ENCODE measurements around the gene TTC39B. TPM values are rescaled to one million over a fixed set of nuclear protein-coding genes. Genes with fewer than 3 reads are reported as not detected.

Gene TTC39B
- total RNA-seq, 1 donor from 2014 or later = 7.0 TPM

- no peaks in the 10 kb centered on the region for H3K9me3 ChIP-seq (ENCODE audit: insufficient read depth, low read depth, low read length)
- TF ChIP-seq CTCF (IDR thresholded peaks at IDR 0.05; ENCODE audit: insufficient read depth, low read depth, low read length) (peak; percentile 95), EZH2 (IDR thresholded peaks at IDR 0.05; ENCODE audit: insufficient read depth, low read length) (no peak)
- H3K27ac ChIP-seq (ENCODE audit: low read depth, low read length) = peak overlapping the region; percentile 23
- no peak overlapping the region for H3K27ac Mint-ChIP-seq (ENCODE audit: unreplicated experiment)
- no peak overlapping the region for H3K4me2 ChIP-seq (ENCODE audit: low read length)
- H3K4me1 ChIP-seq (ENCODE audit: insufficient read depth, low read length) = no peaks in the 10 kb centered on the region
- H3K4me1 Mint-ChIP-seq (ENCODE audit: low read depth, unreplicated experiment) = peaks cover 13% of the 10 kb centered on the region
- H3K4me3 Mint-ChIP-seq (ENCODE audit: unreplicated experiment) = no peak overlapping the region
- H4K20me1 ChIP-seq (ENCODE audit: insufficient read depth, low read length) = no peaks in the 10 kb centered on the region
- H3K27me3 ChIP-seq (ENCODE audit: insufficient read depth, low read length) = no peaks in the 10 kb centered on the region
- peaks cover 3% of the 10 kb centered on the region for H3K9me3 Mint-ChIP-seq (ENCODE audit: unreplicated experiment)
- peak overlapping the region; percentile 1 for H3K9ac ChIP-seq (ENCODE audit: low read length)
- H3K79me2 ChIP-seq (ENCODE audit: insufficient read depth, low read length) = no peaks in the 10 kb centered on the region
- no peaks in the 10 kb centered on the region for H3K36me3 ChIP-seq (ENCODE audit: insufficient read depth, low read length)
- DNase-seq (ENCODE audit: low read depth) = peak; percentile 49
- no peaks in the 10 kb centered on the region for H3K27me3 Mint-ChIP-seq (ENCODE audit: low read depth, unreplicated experiment)
- no peak overlapping the region for H2AFZ ChIP-seq (ENCODE audit: low read depth, low read length)
- H3K36me3 Mint-ChIP-seq (ENCODE audit: low read depth, unreplicated experiment) = peaks cover 2% of the 10 kb centered on the region
- H3K4me3 ChIP-seq (ENCODE audit: insufficient read depth, low read depth, low read length) = no peak overlapping the region
- FAIRE-seq = peak; percentile 39
Measured at GRCh38 chr9:15211160-15211814, 95.7 kb downstream of the TTC39B start.

- H3K27ac ChIP-seq (ENCODE audit: low read depth, low read length) = no peak overlapping the region
- Mint-ChIP-seq H3K4me1 (ENCODE audit: low read depth, unreplicated experiment) (peaks cover 20% of the 10 kb centered on the region), H3K36me3 (ENCODE audit: low read depth, unreplicated experiment) (peaks cover 7% of the 10 kb centered on the region), H3K27me3 (ENCODE audit: low read depth, unreplicated experiment) (no peaks in the 10 kb centered on the region), H3K27ac (ENCODE audit: unreplicated experiment) (no peak overlapping the region), H3K9me3 (ENCODE audit: unreplicated experiment) (peaks cover 3% of the 10 kb centered on the region), H3K4me3 (ENCODE audit: unreplicated experiment) (no peak overlapping the region)
- FAIRE-seq (no peak), DNase-seq (ENCODE audit: low read depth) (no peak)
- H3K27me3 ChIP-seq (ENCODE audit: insufficient read depth, low read length) = no peaks in the 10 kb centered on the region
- H3K4me2 ChIP-seq (ENCODE audit: low read length) = no peak overlapping the region
- no peaks in the 10 kb centered on the region for H3K9me3 ChIP-seq (ENCODE audit: insufficient read depth, low read depth, low read length)
- H3K9ac ChIP-seq (ENCODE audit: low read length) = no peak overlapping the region
- TF ChIP-seq CTCF (IDR thresholded peaks at IDR 0.05; ENCODE audit: insufficient read depth, low read depth, low read length) = no peak
- no peak for TF ChIP-seq EZH2 (IDR thresholded peaks at IDR 0.05; ENCODE audit: insufficient read depth, low read length)
- H3K36me3 ChIP-seq (ENCODE audit: insufficient read depth, low read length) = no peaks in the 10 kb centered on the region
- no peak overlapping the region for H2AFZ ChIP-seq (ENCODE audit: low read depth, low read length)
- no peak overlapping the region for H3K4me3 ChIP-seq (ENCODE audit: insufficient read depth, low read depth, low read length)
- H3K79me2 ChIP-seq (ENCODE audit: insufficient read depth, low read length) = no peaks in the 10 kb centered on the region
- no peaks in the 10 kb centered on the region for H4K20me1 ChIP-seq (ENCODE audit: insufficient read depth, low read length)
- no peaks in the 10 kb centered on the region for H3K4me1 ChIP-seq (ENCODE audit: insufficient read depth, low read length)
Measured at GRCh38 chr9:15206903-15207696, 99.9 kb downstream of the TTC39B start.
